T-helper 22 cell (primary cell): ENCODE results near the gene ATP11B.

Source experiments
- DNase-seq: peaks from one replicate; pipeline ENCODE4 v3.0.0-alpha.2; 2020; ENCODE audit warnings: low read depth

The ATP11B gene

GRCh38 chr3:182910936-182911781 lies 117.9 kb downstream of the ATP11B start:
- no peak for DNase-seq

GRCh38 chr3:182911782-182912111 lies 118.4 kb downstream of the ATP11B start:
- no peak for DNase-seq

- DNase-seq = no peak
Measured at GRCh38 chr3:182912474-182912873, 119.2 kb downstream of the ATP11B start.

- DNase-seq = no peak
Measured at GRCh38 chr3:182913889-182914288, 120.6 kb downstream of the ATP11B start.

GRCh38 chr3:182914341-182914740 lies 121.0 kb downstream of the ATP11B start:
- DNase-seq = no peak

- DNase-seq = no peak
Measured at GRCh38 chr3:182917134-182917533, 123.8 kb downstream of the ATP11B start.

GRCh38 chr3:182919866-182920357 lies 126.6 kb downstream of the ATP11B start:
- DNase-seq = no peak

GRCh38 chr3:182920515-182921084 lies 127.3 kb downstream of the ATP11B start:
- DNase-seq = no peak

GRCh38 chr3:182921665-182922355 lies 128.5 kb downstream of the ATP11B start:
- no peak for DNase-seq

- no peak for DNase-seq
Measured at GRCh38 chr3:182925330-182925943, 132.1 kb downstream of the ATP11B start.

GRCh38 chr3:182925944-182926337 lies 132.6 kb downstream of the ATP11B start:
- no peak for DNase-seq

GRCh38 chr3:182935803-182936202 lies 142.5 kb downstream of the ATP11B start:
- DNase-seq = no peak

GRCh38 chr3:182936239-182936917 lies 143.1 kb downstream of the ATP11B start:
- no peak for DNase-seq

GRCh38 chr3:182936918-182937285 lies 143.6 kb downstream of the ATP11B start:
- no peak for DNase-seq

GRCh38 chr3:182937293-182938051 lies 144.2 kb downstream of the ATP11B start:
- no peak for DNase-seq

- DNase-seq = no peak
Measured at GRCh38 chr3:182940266-182940808, 147.0 kb downstream of the ATP11B start.

- no peak for DNase-seq
Measured at GRCh38 chr3:182941719-182942118, 148.4 kb downstream of the ATP11B start.

- DNase-seq = no peak
Measured at GRCh38 chr3:182947888-182948287, 154.6 kb downstream of the ATP11B start.

- DNase-seq = no peak
Measured at GRCh38 chr3:182948305-182948704, 155.0 kb downstream of the ATP11B start.

- DNase-seq = no peak
Measured at GRCh38 chr3:182949688-182950087, 156.4 kb downstream of the ATP11B start.
